ENCODE results near the gene EIF2S2.

The EIF2S2 gene

GRCh38 chr20:34061695-34062094, 50.3 kb downstream of the EIF2S2 start:
- no peak for TF ChIP-seq ZNF274 (IDR thresholded peaks at IDR 0.05; ENCODE audit: low read depth, low read length)
- H3K27me3 ChIP-seq (ENCODE audit: insufficient read depth, insufficient read length), result no peaks in the 10 kb centered on the region
- H3K9me3 ChIP-seq (ENCODE audit: insufficient read depth, low read length), result no peaks in the 10 kb centered on the region
- H3K4me3 ChIP-seq (ENCODE audit: insufficient read length, low read depth), result no peak overlapping the region
- no peaks in the 10 kb centered on the region for H3K4me1 ChIP-seq (ENCODE audit: insufficient read depth, insufficient read length)
- no peak overlapping the region for H3K9ac ChIP-seq (ENCODE audit: insufficient read length, low read depth)
- H3K36me3 ChIP-seq (ENCODE audit: insufficient read depth, insufficient read length, low read length), result peaks cover 14% of the 10 kb centered on the region
- DNase-seq (ENCODE audit: low read depth, low spot score), result no peak

GRCh38 chr20:34060970-34061369, 51.1 kb downstream of the EIF2S2 start:
- no peaks in the 10 kb centered on the region for H3K4me1 ChIP-seq (ENCODE audit: insufficient read depth, insufficient read length)
- TF ChIP-seq YY1 (IDR thresholded peaks at IDR 0.05; ENCODE audit: insufficient read depth, insufficient read length), result no peak
- no peak for TF ChIP-seq ZNF274 (IDR thresholded peaks at IDR 0.05; ENCODE audit: low read depth, low read length)
- no peak for TF ChIP-seq SUZ12 (IDR thresholded peaks at IDR 0.05; ENCODE audit: extremely low read depth, insufficient read depth, insufficient read length)
- H3K27me3 ChIP-seq (ENCODE audit: insufficient read depth, insufficient read length), result no peaks in the 10 kb centered on the region
- no peaks in the 10 kb centered on the region for H3K9me3 ChIP-seq (ENCODE audit: insufficient read depth, low read length)
- H3K9ac ChIP-seq (ENCODE audit: insufficient read length, low read depth), result no peak overlapping the region
- no peak overlapping the region for H3K4me3 ChIP-seq (ENCODE audit: insufficient read length, low read depth)
- H3K36me3 ChIP-seq (ENCODE audit: insufficient read depth, insufficient read length, low read length), result peaks cover 14% of the 10 kb centered on the region
- DNase-seq (ENCODE audit: low read depth, low spot score), result no peak

DNA sequence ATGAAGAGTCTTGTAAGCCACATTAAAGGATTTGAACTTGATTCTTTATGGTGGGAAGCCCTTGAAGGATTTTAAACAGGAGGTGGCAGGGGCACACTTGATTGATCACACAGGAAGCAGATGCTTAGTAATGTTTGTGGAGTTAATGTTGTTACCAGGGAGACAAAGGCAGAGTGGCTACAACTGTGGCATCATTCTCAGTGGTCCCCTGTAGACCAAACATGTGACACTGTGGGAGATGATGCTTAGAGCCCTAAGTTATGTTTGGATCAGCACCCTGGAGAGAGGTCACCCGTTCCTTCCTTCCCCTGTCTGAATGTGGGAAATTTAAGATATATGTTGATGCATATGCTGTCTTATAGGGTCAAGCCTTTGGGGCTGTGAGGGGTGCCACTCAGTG, 53.2 kb downstream of the EIF2S2 start:
- Histone ChIP-seq H3K4me1 (ENCODE audit: insufficient read depth, insufficient read length) (no peaks in the 10 kb centered on the region), H3K9ac (ENCODE audit: insufficient read length, low read depth) (no peak overlapping the region), H3K4me3 (ENCODE audit: insufficient read length, low read depth) (no peak overlapping the region), H3K36me3 (ENCODE audit: insufficient read depth, insufficient read length, low read length) (peaks cover 14% of the 10 kb centered on the region), H3K27me3 (ENCODE audit: insufficient read depth, insufficient read length) (no peaks in the 10 kb centered on the region), H3K9me3 (ENCODE audit: insufficient read depth, low read length) (no peaks in the 10 kb centered on the region)
- DNase-seq (ENCODE audit: low read depth, low spot score), result no peak
- TF ChIP-seq SUZ12 (IDR thresholded peaks at IDR 0.05; ENCODE audit: extremely low read depth, insufficient read depth, insufficient read length) (no peak), YY1 (IDR thresholded peaks at IDR 0.05; ENCODE audit: insufficient read depth, insufficient read length) (no peak), ZNF274 (IDR thresholded peaks at IDR 0.05; ENCODE audit: low read depth, low read length) (no peak)

DNA sequence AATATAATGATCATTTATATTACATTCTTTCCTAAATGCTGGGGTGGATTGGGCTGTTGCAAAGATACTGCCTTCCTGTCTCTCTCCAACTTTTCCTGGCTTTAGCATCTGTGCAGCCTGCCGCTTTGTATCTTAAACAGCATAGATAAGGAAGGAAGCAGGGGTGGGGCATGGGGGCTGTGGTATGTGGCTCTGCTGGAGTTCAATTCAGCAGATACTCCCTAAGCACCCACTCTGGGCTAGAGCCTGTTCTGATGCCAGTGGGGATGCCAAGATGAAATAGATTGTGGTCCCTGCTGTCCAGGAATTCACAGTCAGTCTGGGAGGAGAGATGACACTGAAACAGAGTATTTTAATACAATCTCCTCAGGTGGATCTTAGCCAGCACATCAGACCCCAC, 56.8 kb downstream of the EIF2S2 start:
- Histone ChIP-seq H3K4me1 (ENCODE audit: insufficient read depth, insufficient read length) (no peaks in the 10 kb centered on the region), H3K36me3 (ENCODE audit: insufficient read depth, insufficient read length, low read length) (peaks cover 10% of the 10 kb centered on the region), H3K4me3 (ENCODE audit: insufficient read length, low read depth) (no peak overlapping the region), H3K9ac (ENCODE audit: insufficient read length, low read depth) (no peak overlapping the region), H3K27me3 (ENCODE audit: insufficient read depth, insufficient read length) (no peaks in the 10 kb centered on the region), H3K9me3 (ENCODE audit: insufficient read depth, low read length) (no peaks in the 10 kb centered on the region)
- TF ChIP-seq YY1 (IDR thresholded peaks at IDR 0.05; ENCODE audit: insufficient read depth, insufficient read length) (no peak), ZNF274 (IDR thresholded peaks at IDR 0.05; ENCODE audit: low read depth, low read length) (no peak), SUZ12 (IDR thresholded peaks at IDR 0.05; ENCODE audit: extremely low read depth, insufficient read depth, insufficient read length) (no peak)
- no peak for DNase-seq (ENCODE audit: low read depth, low spot score)

GRCh38 chr20:34052414-34052813, 59.6 kb downstream of the EIF2S2 start:
- H3K27me3 ChIP-seq (ENCODE audit: insufficient read depth, insufficient read length), result no peaks in the 10 kb centered on the region
- DNase-seq (ENCODE audit: low read depth, low spot score), result no peak
- TF ChIP-seq ZNF274 (IDR thresholded peaks at IDR 0.05; ENCODE audit: low read depth, low read length), result no peak
- no peak for TF ChIP-seq SUZ12 (IDR thresholded peaks at IDR 0.05; ENCODE audit: extremely low read depth, insufficient read depth, insufficient read length)
- TF ChIP-seq YY1 (IDR thresholded peaks at IDR 0.05; ENCODE audit: insufficient read depth, insufficient read length), result no peak
- no peak overlapping the region for H3K9ac ChIP-seq (ENCODE audit: insufficient read length, low read depth)
- H3K36me3 ChIP-seq (ENCODE audit: insufficient read depth, insufficient read length, low read length), result peaks cover 2% of the 10 kb centered on the region
- no peaks in the 10 kb centered on the region for H3K9me3 ChIP-seq (ENCODE audit: insufficient read depth, low read length)
- H3K4me3 ChIP-seq (ENCODE audit: insufficient read length, low read depth), result no peak overlapping the region
- no peaks in the 10 kb centered on the region for H3K4me1 ChIP-seq (ENCODE audit: insufficient read depth, insufficient read length)

DNA sequence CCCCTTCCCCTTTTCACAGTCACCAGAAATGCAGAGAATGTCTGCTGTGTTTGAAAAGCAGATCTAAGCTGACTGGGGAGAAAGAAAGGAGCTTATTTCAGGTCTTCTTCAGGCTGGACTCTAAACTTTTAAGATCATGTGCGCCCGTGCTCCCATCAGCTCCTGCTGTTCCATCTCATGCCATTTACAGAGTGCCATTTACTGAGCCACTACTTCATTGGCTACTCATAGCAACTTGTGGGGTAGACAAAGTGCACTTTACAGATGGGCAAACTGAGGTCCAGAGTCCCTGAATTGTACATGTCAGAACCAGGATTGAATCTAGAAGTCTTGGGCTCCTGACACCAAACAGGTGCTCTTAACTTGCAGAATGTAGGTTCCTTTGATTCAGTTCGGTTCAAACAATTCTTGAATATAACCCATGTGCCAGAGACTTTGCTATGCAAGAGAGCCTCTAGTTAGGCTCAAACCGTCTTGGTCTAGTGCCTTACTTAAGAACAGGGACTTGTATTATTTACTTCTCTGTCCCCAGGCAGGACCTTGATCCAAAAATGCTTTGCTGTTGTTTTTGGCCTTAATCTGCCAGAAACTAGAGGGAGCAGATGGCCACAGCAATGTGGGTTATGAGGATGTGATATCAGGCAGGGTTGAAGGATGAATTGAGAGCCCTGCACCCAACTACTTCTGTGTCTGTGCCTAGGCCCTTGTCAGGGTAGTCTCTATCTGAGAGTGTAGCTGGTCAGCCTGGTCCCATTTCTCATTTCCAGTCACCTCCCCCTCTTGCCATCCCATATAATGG, 61.9 kb downstream of the EIF2S2 start:
- no peaks in the 10 kb centered on the region for H3K27me3 ChIP-seq (ENCODE audit: insufficient read depth, insufficient read length)
- TF ChIP-seq ZNF274 (IDR thresholded peaks at IDR 0.05; ENCODE audit: low read depth, low read length), result no peak; the same call in 1 of the 2 replicates
- TF ChIP-seq SUZ12 (IDR thresholded peaks at IDR 0.05; ENCODE audit: extremely low read depth, insufficient read depth, insufficient read length), result no peak
- TF ChIP-seq YY1 (IDR thresholded peaks at IDR 0.05; ENCODE audit: insufficient read depth, insufficient read length), result no peak
- H3K4me1 ChIP-seq (ENCODE audit: insufficient read depth, insufficient read length), result peaks cover 2% of the 10 kb centered on the region
- H3K4me3 ChIP-seq (ENCODE audit: insufficient read length, low read depth), result no peak overlapping the region
- H3K36me3 ChIP-seq (ENCODE audit: insufficient read depth, insufficient read length, low read length), result peaks cover 2% of the 10 kb centered on the region
- no peak for DNase-seq (ENCODE audit: low read depth, low spot score)
- H3K9me3 ChIP-seq (ENCODE audit: insufficient read depth, low read length), result no peaks in the 10 kb centered on the region
- no peak overlapping the region for H3K9ac ChIP-seq (ENCODE audit: insufficient read length, low read depth)

- Histone ChIP-seq H3K27me3 (ENCODE audit: insufficient read depth, insufficient read length) (no peaks in the 10 kb centered on the region), H3K4me3 (ENCODE audit: insufficient read length, low read depth) (no peak overlapping the region), H3K9ac (ENCODE audit: insufficient read length, low read depth) (no peak overlapping the region), H3K4me1 (ENCODE audit: insufficient read depth, insufficient read length) (peaks cover 2% of the 10 kb centered on the region), H3K9me3 (ENCODE audit: insufficient read depth, low read length) (no peaks in the 10 kb centered on the region), H3K36me3 (ENCODE audit: insufficient read depth, insufficient read length, low read length) (peaks cover 2% of the 10 kb centered on the region)
- TF ChIP-seq ZNF274 (IDR thresholded peaks at IDR 0.05; ENCODE audit: low read depth, low read length) (no peak), YY1 (IDR thresholded peaks at IDR 0.05; ENCODE audit: insufficient read depth, insufficient read length) (no peak), SUZ12 (IDR thresholded peaks at IDR 0.05; ENCODE audit: extremely low read depth, insufficient read depth, insufficient read length) (no peak)
- no peak for DNase-seq (ENCODE audit: low read depth, low spot score)
Observed at GRCh38 chr20:34049389-34049788, 62.7 kb downstream of the EIF2S2 start.
